Prostate gland (tissue), 2 donors: ENCODE results near the gene PLPP1.

Experiments
- CTCF ChIP-seq, 4 experiments: fragments of 200-600 bp in 2 of 4; fragments of 450-650 bp in 2 of 4; sonication (generic) in 2 of 4; IDR thresholded peaks; 1 replicate in 3 of 4; 2 replicates in 1 of 4; pipeline ENCODE4 v1.5.1; 2016 to 2019; ENCODE audit warnings: antibody characterized with exemption in 4 of 4, mild to moderate bottlenecking in 2 of 4, moderate library complexity in 2 of 4
- POLR2A ChIP-seq: fragments of 450-650 bp; IDR thresholded peaks from one replicate; pipeline ENCODE4 v1.6.1; 2016; ENCODE audit warnings: antibody characterized with exemption, mild to moderate bottlenecking
- POLR2AphosphoS5 ChIP-seq: sonication (generic); formaldehyde crosslinking; IDR thresholded peaks from one replicate; pipeline ENCODE4 v1.6.1; 2017; ENCODE audit warnings: antibody characterized with exemption

- TF ChIP-seq CTCF (IDR thresholded peaks at IDR 0.05): peak; percentile 40 to 64 (median 52)
- TF ChIP-seq POLR2AphosphoS5: peak; percentile 9
- TF ChIP-seq POLR2A: no peak
These were observed 127.6 kb downstream of the PLPP1 start for GRCh38 chr5:55407059-55407684.
